Fibroblast of lung (primary cell): ENCODE data around the gene PRSS48.

Experiments
- CTCF ChIP-seq, 2 donors: IDR thresholded peaks in 1 of 2; conservative IDR thresholded peaks in 1 of 2; 1 replicate in 1 of 2; 2 replicates in 1 of 2; pipeline ENCODE4 v1.5.1; 2011 to 2012; ENCODE audit warnings: low read length in 2 of 2, control low read depth in 1 of 2, inconsistent platforms in 1 of 2, low read depth in 1 of 2, mild to moderate bottlenecking in 1 of 2
- EZH2 ChIP-seq: IDR thresholded peaks from 2 replicates; pipeline ENCODE4 v1.5.1; 2012; ENCODE audit warnings: low read length, control low read depth, mild to moderate bottlenecking; ENCODE audit errors: missing control alignments

GRCh38 chr4:151324752-151325110 is 47.8 kb downstream of the PRSS48 start:
- TF ChIP-seq CTCF (conservative IDR thresholded peaks at IDR 0.05 in 1 of 2, IDR thresholded peaks at IDR 0.05 in 1 of 2; ENCODE audit: low read depth in 1 of 2, low read length in 2 of 2) = no peak
- TF ChIP-seq EZH2 = no peak
